Subcutaneous adipose tissue (tissue), 4 donors: ENCODE results near the gene B3GNT7. TPM values are rescaled to one million over a fixed set of nuclear protein-coding genes. Genes with fewer than 3 reads are reported as not detected.

ENCODE experiments used
- small RNA-seq: library from RNA; depleted of rRNA; stranded (forward); fragments of <200 nt; gene quantifications from one replicate; pipeline ENCODE3, GENCODE V24; 2016
- total RNA-seq, 4 donors: library from RNA; depleted of rRNA; stranded (reverse); fragments of >200 nt; gene quantifications; one replicate each; pipeline ENCODE4 v1.1.0, GENCODE V29; 2016
- TF ChIP-seq, protein P1 (sequence below): fragments of 450-650 bp; IDR thresholded peaks from one replicate; pipeline ENCODE4 v1.5.1; 2016; ENCODE audit warnings: low read depth, mild to moderate bottlenecking, control low read depth, antibody characterized with exemption, moderate library complexity

Gene B3GNT7
- total RNA-seq, 4 donors from 2014 or later: 0.82 to 3.4 (median 1.8) TPM

- TF ChIP-seq, protein P1, sequence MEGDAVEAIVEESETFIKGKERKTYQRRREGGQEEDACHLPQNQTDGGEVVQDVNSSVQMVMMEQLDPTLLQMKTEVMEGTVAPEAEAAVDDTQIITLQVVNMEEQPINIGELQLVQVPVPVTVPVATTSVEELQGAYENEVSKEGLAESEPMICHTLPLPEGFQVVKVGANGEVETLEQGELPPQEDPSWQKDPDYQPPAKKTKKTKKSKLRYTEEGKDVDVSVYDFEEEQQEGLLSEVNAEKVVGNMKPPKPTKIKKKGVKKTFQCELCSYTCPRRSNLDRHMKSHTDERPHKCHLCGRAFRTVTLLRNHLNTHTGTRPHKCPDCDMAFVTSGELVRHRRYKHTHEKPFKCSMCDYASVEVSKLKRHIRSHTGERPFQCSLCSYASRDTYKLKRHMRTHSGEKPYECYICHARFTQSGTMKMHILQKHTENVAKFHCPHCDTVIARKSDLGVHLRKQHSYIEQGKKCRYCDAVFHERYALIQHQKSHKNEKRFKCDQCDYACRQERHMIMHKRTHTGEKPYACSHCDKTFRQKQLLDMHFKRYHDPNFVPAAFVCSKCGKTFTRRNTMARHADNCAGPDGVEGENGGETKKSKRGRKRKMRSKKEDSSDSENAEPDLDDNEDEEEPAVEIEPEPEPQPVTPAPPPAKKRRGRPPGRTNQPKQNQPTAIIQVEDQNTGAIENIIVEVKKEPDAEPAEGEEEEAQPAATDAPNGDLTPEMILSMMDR: no peak
Observed at GRCh38 chr2:231450548-231450989, 55.1 kb downstream of the B3GNT7 start.

Small RNA genes within 50 kb of the gene (small RNA-seq; reads per million reads assigned to genes)
- gene MIR4777: not detected

Other genes with a start within 250 kb of the B3GNT7 start
- 10 to 100 TPM in 1 of 4 donors, 1 to 10 TPM in 2, under 1 TPM in 1; 0.98 to 16.5 (median 4.6) TPM for gene ARMC9, start 197.1 kb upstream of the B3GNT7 start, total RNA-seq
- gene NCL, start 68.8 kb downstream of the B3GNT7 start, total RNA-seq: 100 to 1,000 TPM; 136 to 247 (median 197) TPM
- 10 to 100 TPM in 1 of 4 donors, 1 to 10 TPM in 2, under 1 TPM in 1; 0.51 to 10.2 (median 2.5) TPM for gene NMUR1, start 134.7 kb downstream of the B3GNT7 start, total RNA-seq
- gene TEX44, start 197.2 kb downstream of the B3GNT7 start, total RNA-seq: not detected